Stimulated activated CD4-positive, alpha-beta T cell treated with anti-CD3 and anti-CD28 coated beads, Interleukin-4, amount 100 ng/mL, for 1 hour (primary cell): ENCODE measurements around the gene SUB1.
"Not testable (repeated sequence)": the region's sequence is repeated elsewhere in the genome, so short reads cannot be mapped to it uniquely, and the experiment has no call there.

ENCODE experiments used
- DNase-seq: peaks from one replicate; pipeline ENCODE4 v3.0.0-alpha.2; 2020

The SUB1 gene

GRCh38 chr5:32566319-32567111, 18.8 kb upstream of the SUB1 start:
- no peak for DNase-seq

- no peak for DNase-seq
These were observed 14.2 kb upstream of the SUB1 start for GRCh38 chr5:32571128-32571527.

DNA sequence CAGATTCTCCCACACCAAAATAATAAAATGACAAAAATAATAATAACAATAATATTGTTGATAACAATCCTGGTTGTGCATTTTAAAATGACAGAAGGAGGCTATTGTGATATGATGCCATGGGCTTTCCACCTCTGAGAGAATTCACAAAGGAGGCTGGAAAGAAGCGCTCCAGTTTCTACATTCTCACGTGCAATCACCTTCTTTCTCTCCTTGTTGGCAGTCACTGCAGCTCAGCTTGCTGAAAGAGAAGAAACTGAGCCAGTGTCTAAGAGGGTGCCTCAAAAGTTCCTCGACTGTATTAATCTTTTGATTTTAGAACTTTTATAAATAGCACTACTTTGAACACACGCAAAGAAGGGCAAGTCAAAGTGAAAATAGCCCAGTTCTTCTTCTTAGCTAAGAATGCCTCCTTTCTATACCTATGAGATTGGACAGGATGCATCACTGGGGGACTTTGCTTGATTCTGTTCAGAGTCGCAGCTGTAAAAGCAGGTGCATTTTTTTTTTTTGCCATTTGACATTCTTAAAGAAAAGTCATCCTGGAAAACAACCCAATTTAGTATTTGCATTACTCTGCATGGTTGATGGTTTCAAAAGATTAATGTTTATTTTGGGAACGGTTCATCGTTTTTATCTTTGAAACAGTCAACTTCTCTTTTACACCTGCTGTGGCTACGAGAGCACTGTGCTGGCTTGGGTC, 12.4 kb upstream of the SUB1 start:
- DNase-seq: no peak

DNA sequence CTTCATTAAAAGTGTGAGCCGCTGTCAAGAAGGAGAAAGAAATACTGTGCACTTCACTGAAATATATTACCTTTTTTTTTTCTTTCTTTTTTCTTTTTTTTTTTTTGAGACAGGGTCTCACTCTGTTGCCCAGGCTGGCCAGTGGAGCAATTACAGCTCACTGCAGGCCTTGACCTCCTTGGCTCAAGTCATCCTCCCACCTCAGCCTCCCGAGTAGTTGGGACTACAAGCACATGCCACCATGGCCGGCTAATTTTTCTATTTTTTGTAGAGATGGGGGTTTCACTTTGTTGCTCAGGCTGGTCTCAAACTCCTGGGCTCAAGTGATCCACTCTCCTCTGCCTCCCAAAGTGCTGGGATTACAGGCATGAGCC, 11.9 kb upstream of the SUB1 start:
- not testable (repeated sequence) for DNase-seq

GRCh38 chr5:32574540-32575175, 10.7 kb upstream of the SUB1 start:
- no peak for DNase-seq

DNA sequence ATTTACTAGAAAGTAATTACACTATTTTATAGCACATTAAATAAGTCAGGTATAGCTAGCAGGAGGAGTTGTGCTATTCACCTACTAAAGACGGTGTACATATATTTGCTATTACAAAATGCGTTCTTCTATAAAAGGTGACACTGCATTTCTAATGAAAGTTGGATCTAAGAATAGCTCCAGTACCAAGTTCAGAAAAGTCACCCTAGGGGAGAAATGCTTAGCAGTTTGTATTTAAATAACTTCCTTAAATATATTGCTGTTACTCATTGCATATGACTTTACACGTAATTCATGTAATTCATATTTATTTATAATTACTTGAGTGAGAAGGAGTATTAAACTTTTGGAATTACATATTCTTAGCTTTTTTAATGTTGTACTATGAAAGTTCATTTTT, 7.0 kb upstream of the SUB1 start:
- no peak for DNase-seq

DNA sequence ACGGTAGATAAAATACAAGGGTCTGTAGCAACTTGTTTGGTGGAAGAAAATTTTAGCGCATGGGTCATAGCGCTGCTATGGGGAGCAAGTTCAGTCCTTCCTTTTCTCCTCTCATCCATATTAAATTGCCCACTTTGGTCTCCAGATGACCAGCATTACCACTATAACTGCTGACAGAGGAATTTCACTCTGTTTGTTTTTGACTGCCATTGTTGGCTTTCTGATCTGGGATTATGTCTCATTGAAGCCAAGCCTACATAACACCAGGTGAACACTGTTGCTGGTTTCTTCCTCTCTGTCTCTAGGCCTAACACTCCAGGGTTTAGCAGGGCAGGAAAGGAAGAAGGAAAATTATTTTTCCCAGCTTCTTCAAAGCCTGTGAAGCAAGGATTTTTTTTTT, 6.6 kb upstream of the SUB1 start:
- no peak for DNase-seq

- no peak for DNase-seq
These were observed 4.2 kb upstream of the SUB1 start for GRCh38 chr5:32581010-32581785.

GRCh38 chr5:32583582-32584232, 1.6 kb upstream of the SUB1 start:
- peak; percentile 13 for DNase-seq

DNA sequence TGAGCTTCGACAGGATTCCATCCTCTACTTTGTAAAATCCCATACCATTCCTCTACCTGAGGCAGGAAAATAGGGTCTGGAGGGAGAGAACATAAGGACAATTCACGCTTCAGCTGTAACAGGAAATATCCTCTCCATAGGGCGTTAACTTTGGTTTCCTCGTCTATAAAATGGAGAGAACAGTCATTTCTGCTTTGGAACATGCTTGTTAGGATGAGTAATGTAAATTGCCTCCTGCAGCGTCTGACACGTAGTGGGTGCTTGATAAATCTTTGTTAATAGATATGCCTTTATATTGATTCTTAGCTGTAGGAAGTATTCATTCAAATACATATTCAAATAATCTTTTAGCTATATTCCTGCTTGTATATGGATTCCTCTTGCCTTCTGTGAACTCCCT, 711 bp upstream of the SUB1 start:
- DNase-seq: no peak

GRCh38 chr5:32585122-32585445, 273 bp upstream of the SUB1 start:
- no peak for DNase-seq

- no peak for DNase-seq
These were observed 881 bp downstream of the SUB1 start for GRCh38 chr5:32586276-32586599.

DNA sequence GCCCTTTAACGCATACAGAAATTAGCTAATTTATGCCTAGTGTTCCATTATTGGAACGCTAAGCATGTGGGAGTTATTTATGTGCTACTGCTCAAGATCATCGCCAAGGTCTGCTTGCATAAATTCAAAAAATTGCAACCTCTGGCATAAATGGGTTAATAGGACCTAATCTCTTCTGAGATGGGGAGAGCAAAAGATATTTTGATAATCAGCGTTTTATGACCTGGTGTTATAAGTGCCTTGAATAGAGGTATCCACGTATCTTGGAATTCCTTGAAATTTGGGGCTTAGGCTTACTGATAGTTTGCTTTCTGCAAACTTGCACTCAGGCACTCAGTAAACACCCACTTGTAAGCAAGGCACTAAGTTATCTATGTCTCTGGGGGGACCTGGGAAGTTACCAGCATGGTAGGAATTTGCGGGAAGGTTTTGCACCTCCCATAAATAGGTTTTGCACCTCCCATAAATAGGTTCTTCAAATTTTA, 1.8 kb downstream of the SUB1 start:
- no peak for DNase-seq

GRCh38 chr5:32589416-32589815, 4.1 kb downstream of the SUB1 start:
- DNase-seq: no peak

GRCh38 chr5:32589942-32590869, 4.8 kb downstream of the SUB1 start:
- DNase-seq: no peak

DNA sequence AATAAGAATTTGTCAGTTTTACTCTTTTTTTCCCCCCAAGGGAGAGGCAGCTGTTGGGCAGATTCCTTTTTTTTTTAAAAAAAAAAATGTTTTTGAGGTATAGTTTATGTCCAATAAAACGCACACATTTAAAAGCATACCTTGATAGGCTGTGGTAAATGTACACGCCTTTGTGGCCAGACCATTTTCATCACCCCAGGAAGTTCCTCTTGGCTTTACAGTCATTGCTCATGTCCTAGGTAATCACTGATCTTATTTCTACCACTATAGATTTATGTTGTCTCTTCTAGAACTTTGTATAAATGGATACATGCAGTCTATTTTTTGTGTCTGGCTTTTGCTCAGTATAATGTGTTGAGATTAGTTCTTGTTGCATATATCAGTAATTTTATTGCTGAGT, 9.8 kb downstream of the SUB1 start:
- DNase-seq: no peak

GRCh38 chr5:32597041-32597629, 11.8 kb downstream of the SUB1 start:
- no peak for DNase-seq

- DNase-seq: no peak
These were observed 13.0 kb downstream of the SUB1 start for GRCh38 chr5:32598260-32598937.

GRCh38 chr5:32598997-32599549, 13.7 kb downstream of the SUB1 start:
- no peak for DNase-seq

GRCh38 chr5:32600054-32600622, 14.8 kb downstream of the SUB1 start:
- DNase-seq: no peak
